ENCODE measurements around the gene GLDC.
"Not testable (repeated sequence)": the region's sequence is repeated elsewhere in the genome, so short reads cannot be mapped to it uniquely, and the experiment has no call there.

GLDC gene

GRCh38 chr9:6664204-6664680 is 18.7 kb upstream of the GLDC start:
- no peak for DNase-seq (ENCODE audit: low read depth in 2 of 2)

GRCh38 chr9:6660512-6660911 is 15.0 kb upstream of the GLDC start:
- no peak for DNase-seq (ENCODE audit: low read depth in 2 of 2)

- DNase-seq (ENCODE audit: low read depth in 2 of 2) = no peak
Observed at GRCh38 chr9:6658628-6659353, 13.3 kb upstream of the GLDC start.

GRCh38 chr9:6656614-6657300 is 11.2 kb upstream of the GLDC start:
- DNase-seq (ENCODE audit: low read depth in 2 of 2) = no peak

DNA sequence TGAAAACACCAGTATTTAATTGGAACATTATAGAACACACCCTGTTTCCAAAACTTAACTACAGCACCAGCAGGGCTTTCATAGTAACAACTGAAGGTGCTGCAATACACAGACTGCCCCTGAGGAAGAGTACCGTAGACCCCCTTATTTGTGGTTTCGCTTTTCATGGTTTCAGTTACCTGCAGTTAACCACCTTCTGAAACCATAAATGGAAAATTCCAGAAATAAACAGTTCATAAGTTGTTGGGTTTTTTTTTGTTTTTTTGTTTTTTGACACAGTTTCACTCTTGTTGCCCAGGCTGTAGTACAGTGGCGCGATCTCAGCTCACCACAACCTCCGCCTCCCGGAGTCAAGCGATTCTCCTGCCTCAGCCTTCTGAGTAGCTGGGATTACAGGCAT is 9.5 kb upstream of the GLDC start:
- DNase-seq (ENCODE audit: low read depth in 2 of 2) = no peak

- peak; percentile 12 to 32 for DNase-seq (ENCODE audit: low read depth in 2 of 2)
Observed at GRCh38 chr9:6646293-6646636, 736 bp upstream of the GLDC start.

- not testable (repeated sequence) for DNase-seq (ENCODE audit: low read depth in 2 of 2)
Observed at GRCh38 chr9:6645105-6645354, 499 bp downstream of the GLDC start.

GRCh38 chr9:6644346-6645104 is 1.0 kb downstream of the GLDC start:
- no peak for DNase-seq (ENCODE audit: low read depth in 2 of 2)

- DNase-seq (ENCODE audit: low read depth in 2 of 2) = no peak
Observed at GRCh38 chr9:6641961-6642360, 3.6 kb downstream of the GLDC start.

DNA sequence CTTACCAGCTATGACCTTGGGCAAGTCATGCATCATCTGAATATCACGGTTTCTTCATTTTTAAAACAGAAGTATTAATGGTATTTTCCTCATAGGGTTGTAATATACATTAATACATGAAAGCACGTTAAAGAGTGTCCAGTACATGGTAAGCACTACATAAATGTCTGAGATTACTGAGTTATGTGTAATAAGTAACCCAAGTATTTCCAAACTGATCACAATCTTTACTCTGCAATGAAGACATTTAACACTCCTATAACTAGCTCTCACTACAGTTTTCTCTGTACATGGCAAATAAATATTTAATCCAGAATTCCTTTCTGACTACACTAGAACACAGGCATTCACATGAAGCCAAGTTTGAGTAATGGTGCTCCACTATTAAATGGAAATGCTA is 4.0 kb downstream of the GLDC start:
- no peak for DNase-seq (ENCODE audit: low read depth in 2 of 2)

- DNase-seq (ENCODE audit: low read depth in 2 of 2) = no peak
Observed at GRCh38 chr9:6641056-6641455, 4.5 kb downstream of the GLDC start.

GRCh38 chr9:6640268-6641051 is 5.1 kb downstream of the GLDC start:
- DNase-seq (ENCODE audit: low read depth in 2 of 2) = no peak

- no peak for DNase-seq (ENCODE audit: low read depth in 2 of 2)
Observed at GRCh38 chr9:6639622-6640021, 5.9 kb downstream of the GLDC start.

DNA sequence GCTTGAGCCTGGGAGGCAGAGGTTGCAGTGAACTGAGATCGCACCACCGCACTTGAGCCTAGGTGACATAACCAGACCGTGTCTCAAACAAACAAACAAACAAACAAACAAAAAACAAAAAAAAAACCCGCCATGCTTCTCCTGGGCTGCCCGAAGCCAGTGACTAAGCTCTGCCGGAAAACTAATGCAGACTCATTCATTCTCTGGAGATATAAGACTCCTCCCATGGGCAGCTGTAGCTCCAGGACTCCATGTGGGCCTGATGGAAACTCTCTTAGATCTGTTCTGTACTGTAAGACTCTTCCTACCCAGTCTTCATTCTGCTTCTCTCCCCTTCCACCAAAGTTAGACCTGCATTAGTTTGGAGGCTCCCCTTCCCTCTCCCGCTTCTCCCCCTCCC is 11.1 kb downstream of the GLDC start:
- no peak for DNase-seq (ENCODE audit: low read depth in 2 of 2)

DNA sequence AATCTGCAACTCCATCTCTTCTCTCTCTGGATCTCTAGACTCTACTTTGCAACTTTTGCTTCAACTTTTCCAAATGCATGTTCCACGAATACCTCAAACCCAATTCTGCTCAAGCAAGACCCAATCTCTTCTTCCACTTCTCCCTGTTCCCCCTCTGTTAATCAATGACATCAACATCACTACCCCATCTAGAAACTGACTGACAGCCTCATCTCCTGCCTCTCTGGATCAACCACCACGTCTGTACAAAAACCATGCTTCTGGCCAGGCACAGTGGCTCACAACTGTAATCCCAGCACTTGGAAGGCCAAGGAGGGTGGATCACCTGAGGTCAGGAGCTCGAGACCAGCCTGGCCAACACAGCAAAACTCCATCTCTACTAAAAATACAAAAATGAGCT is 12.2 kb downstream of the GLDC start:
- no peak for DNase-seq (ENCODE audit: low read depth in 2 of 2)

DNA sequence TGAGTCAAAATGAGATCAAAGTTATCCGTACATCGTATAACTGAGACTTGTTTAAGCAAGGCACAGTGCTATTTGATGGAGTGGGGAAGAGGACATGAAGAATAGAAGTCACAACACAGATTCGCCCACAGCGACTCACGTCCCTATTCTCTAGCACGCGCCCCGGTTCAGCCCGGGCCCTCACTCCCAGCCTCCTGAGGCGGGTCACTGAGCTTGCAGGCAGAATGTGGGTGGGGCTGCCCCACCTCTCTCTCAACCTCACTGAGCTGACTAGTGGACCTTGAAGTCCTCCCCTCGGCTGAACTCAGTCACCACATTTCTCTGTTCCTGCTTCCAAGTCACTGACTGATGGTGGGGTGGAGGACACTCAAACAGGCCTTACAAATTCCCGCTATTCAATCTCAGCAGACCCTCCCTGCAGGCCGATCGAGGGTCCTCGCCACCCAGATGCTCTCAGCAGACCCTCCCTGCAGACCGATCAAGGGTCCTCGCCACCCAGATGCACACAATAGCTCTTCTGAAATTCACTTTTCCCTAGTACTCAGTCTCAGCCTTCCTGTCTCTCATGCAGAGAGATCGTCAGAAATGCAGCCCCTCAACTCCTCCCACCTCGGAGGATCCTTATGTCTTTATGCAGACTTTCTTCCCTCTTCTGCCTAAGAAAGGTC is 12.9 kb downstream of the GLDC start:
- DNase-seq (ENCODE audit: low read depth in 2 of 2) = no peak

DNA sequence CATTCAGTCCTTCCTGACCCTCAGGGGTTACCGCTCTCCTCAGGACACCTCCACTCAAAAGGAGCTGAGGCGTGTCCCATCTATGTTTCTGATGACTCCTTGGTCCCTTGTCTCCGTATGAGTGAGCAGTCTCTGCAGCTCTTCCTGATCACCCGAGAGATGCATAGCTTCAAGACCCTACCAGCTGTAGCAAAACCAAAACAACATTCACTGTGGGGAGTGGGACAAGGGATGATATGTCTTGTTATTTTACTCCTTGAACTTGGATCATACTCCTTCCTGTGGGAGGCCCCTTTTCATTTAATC is 14.4 kb downstream of the GLDC start:
- DNase-seq (ENCODE audit: low read depth in 2 of 2) = no peak

DNA sequence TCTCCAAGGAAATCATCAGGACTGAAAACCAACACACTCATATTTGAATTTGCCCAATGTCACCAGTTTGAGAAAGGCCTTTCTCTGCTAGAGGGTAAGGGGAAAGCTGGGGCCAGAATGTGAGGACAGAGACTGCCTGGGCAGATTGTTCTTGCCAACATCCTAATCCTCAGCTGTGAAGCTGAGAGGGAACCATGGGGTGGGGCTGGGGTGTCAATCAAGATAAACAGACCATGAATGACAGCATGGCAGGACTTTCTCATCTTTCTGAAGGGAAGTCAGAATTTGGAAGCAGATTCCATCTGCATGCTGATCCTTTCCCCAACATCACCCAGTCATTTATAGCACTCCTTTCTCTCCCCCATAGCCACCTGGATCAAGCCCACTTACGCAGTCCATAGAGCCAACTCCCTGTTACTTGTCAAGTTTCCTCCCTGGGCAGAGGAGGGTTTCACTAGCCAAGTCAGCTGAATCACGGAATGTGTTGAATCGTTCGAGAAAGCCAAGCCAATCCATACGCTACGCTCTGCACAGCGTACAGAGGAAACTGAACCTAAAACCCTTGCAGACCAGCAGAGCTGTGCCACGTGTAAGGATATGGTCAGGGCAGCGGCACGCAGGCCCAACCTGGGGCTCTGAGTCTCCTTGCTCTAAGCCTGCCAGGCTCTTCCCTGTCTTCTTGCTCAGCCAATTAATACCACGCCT is 14.9 kb downstream of the GLDC start:
- no peak for DNase-seq (ENCODE audit: low read depth in 2 of 2)

DNA sequence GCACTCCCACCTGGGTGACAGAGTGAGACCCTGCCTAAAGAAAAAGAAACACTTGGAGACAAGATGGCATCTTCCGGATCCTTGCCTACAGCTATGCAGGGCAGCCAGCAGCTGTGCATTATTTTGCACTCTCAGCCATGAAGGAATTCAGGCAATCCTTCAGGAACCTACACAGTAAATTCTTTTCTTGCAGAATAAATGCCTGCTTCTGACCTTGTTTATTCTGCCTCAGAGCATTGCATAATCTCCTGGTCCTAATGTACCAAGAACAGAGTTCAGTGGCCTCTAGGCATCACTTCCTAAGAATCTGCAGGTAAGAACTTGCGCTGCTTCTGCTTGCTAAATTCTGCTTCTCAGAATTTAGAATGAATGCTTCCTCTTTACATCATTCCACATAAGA is 16.8 kb downstream of the GLDC start:
- DNase-seq (ENCODE audit: low read depth in 2 of 2) = no peak

DNA sequence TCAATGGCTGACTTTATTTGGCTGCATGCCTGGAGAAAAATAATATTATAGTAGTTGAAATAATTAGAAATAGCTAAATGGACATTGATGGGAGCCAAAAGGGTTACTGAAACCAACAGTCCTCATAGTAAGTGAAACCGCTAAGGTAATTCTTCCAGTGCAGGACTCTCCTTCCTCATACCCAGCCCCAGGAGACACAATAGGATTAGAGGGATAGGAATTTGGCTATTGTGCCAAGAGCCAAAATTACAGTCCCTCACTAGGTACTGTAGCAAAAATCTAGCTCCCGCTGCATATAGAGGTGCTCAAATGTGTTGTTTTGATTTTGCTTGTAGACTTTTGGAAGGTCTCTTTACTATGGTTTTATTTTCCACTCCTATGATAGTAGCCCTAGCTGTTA is 20.2 kb downstream of the GLDC start:
- no peak for DNase-seq (ENCODE audit: low read depth in 2 of 2)

DNA sequence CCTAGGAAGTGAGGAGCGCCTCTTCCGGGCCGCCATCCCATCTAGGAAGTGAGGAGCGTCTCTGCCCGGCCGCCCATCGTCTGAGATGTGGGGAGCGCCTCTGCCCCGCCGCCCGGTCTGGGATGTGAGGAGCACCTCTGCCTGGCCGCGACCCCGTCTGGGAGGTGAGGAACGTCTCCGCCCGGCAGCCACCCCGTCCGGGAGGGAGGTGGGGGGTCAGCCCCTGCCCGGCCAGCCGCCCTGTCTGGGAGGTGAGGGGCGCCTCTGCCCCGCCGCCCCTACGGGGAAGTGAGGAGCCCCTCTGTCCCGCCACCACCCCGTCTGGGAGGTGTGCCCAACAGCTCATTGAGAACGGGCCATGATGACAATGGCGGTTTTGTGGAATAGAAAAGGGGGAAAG is 22.7 kb downstream of the GLDC start:
- DNase-seq (ENCODE audit: low read depth in 2 of 2) = not testable (repeated sequence)
